Upper lobe of left lung (tissue), 6 donors: ENCODE measurements around the gene B4GALNT4. TPM values are rescaled to one million over a fixed set of nuclear protein-coding genes. Genes with fewer than 3 reads are reported as not detected.
A peak's percentile ranks its signal among the peaks of the same experiment; 100 is the strongest.

Experiments
- ATAC-seq, 2 donors: fragments of 200-7000 bp; cut with Tn5 transposase; one replicate each; pipeline ENCODE4 v1.9.1; 2022; ENCODE audit warnings: mild to moderate bottlenecking in 2 of 2, moderate library complexity in 2 of 2; ENCODE audit not compliant: low FRiP score in 2 of 2
- DNase-seq, 2 donors: peaks; one replicate each; pipeline ENCODE4 v3.0.0-alpha.2; 2019 to 2020
- H3K27ac ChIP-seq, 4 donors: fragments of 200-600 bp; sonication (generic); one replicate each; pipeline ENCODE4 v1.5.1; 2016 to 2019
- H3K27me3 ChIP-seq, 4 donors: fragments of 200-600 bp; sonication (generic); one replicate each; pipeline ENCODE4 v1.5.1; 2017 to 2019
- H3K36me3 ChIP-seq, 4 donors: fragments of 200-600 bp; sonication (generic); one replicate each; pipeline ENCODE4 v1.5.1; 2016 to 2019
- H3K4me1 ChIP-seq, 4 donors: fragments of 200-600 bp; sonication (generic); one replicate each; pipeline ENCODE4 v1.5.1; 2018 to 2019
- H3K4me3 ChIP-seq, 4 donors: fragments of 200-600 bp; sonication (generic); one replicate each; pipeline ENCODE4 v1.5.1; 2017 to 2019; ENCODE audit warnings: mild to moderate bottlenecking in 2 of 4, moderate library complexity in 1 of 4
- H3K9me3 ChIP-seq, 4 donors: fragments of 200-600 bp; sonication (generic); one replicate each; pipeline ENCODE4 v1.5.1; 2018 to 2019
- EP300 ChIP-seq, 4 donors: sonication (generic); formaldehyde crosslinking; IDR thresholded peaks; one replicate each; pipeline ENCODE4 v1.5.1; 2017; ENCODE audit warnings: antibody characterized with exemption in 4 of 4, control low read depth in 2 of 4
- POLR2A ChIP-seq, 4 donors: fragments of 450-650 bp; IDR thresholded peaks; one replicate each; pipeline ENCODE4 v1.5.1; 2016 to 2017; ENCODE audit warnings: antibody characterized with exemption in 4 of 4, mild to moderate bottlenecking in 2 of 4
- POLR2AphosphoS5 ChIP-seq, 2 donors: sonication (generic); formaldehyde crosslinking; IDR thresholded peaks; one replicate each; pipeline ENCODE4 v1.5.1; 2017; ENCODE audit warnings: antibody characterized with exemption in 2 of 2
- WGBS, 2 donors: methylation state at CpG; one replicate each; pipeline ENCODE4 v1.1.5; 2017 to 2018; 5-methylcytosine and 5-hydroxymethylcytosine counted together
- total RNA-seq, 6 donors: library from RNA; depleted of rRNA in 4 of 6; stranded (reverse); fragments of >200 nt in 4 of 6; gene quantifications; one replicate each; pipeline versions ENCODE4 v1.1.0 to v1.2.1, GENCODE V29; 2016 to 2021
- TF ChIP-seq, protein P1 (sequence below), 6 experiments: fragments of 450-650 bp in 4 of 6; fragments of 200-600 bp in 2 of 6; sonication (generic) in 2 of 6; IDR thresholded peaks; one replicate each; pipeline ENCODE4 v1.5.1; 2016 to 2019; ENCODE audit warnings: antibody characterized with exemption in 6 of 6
- donor health status: DM: no; HTN: no; CAD: no; lungs with moderate emphysema.
- donor health status: DM: no; HTN: yes; CAD: no; lungs with severe emphysema.

B4GALNT4 gene
- total RNA-seq, 6 donors from 2014 or later: 0.23 to 2.1 (median 0.54) TPM; not detected in 1

DNA sequence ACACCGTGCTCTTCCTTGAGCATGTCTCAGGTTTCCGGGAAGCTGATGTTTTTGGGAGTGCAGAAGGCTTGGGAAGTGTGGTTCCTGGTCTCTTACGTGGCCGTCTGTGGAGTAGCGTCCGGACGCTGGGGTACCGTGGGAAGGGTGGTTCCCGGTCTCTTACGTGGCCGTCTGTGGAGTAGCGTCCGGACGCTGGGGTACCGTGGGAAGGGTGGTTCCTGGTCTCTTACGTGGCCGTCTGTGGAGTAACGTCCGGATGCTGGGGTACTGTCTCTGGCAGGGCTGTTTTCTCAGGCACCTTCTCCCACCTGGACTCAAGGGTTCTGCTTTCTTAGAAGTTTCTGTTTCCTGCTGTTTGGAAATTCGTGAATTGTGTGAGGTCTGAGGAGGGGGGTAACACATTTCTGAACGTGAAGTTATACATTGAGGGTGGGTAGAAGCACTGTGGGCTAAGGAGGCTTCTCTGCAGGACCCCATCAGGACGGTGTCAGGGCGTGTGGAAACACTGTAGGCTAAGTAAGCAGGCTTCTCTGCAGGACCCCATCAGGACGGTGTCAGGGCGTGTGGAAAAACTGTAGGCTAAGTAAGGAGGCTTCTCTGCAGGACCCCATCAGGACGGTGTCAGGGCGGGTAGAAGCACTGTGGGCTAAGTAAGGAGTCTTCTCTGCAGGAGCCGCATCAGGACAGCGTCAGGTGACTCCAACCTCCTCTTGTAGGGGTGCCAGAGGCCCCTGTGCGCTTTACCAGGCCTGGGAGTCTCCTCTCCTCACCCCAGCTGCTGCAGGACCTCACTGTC is 43.3 kb upstream of the B4GALNT4 start:
- no peaks in the 10 kb centered on the region for H3K27me3 ChIP-seq
- H3K4me3 ChIP-seq: no peak overlapping the region
- H3K9me3 ChIP-seq: no peaks in the 10 kb centered on the region
- TF ChIP-seq POLR2AphosphoS5 (IDR thresholded peaks at IDR 0.05) (no peak), POLR2A (IDR thresholded peaks at IDR 0.05) (no peak), EP300 (IDR thresholded peaks at IDR 0.05) (no peak)
- TF ChIP-seq, protein P1, sequence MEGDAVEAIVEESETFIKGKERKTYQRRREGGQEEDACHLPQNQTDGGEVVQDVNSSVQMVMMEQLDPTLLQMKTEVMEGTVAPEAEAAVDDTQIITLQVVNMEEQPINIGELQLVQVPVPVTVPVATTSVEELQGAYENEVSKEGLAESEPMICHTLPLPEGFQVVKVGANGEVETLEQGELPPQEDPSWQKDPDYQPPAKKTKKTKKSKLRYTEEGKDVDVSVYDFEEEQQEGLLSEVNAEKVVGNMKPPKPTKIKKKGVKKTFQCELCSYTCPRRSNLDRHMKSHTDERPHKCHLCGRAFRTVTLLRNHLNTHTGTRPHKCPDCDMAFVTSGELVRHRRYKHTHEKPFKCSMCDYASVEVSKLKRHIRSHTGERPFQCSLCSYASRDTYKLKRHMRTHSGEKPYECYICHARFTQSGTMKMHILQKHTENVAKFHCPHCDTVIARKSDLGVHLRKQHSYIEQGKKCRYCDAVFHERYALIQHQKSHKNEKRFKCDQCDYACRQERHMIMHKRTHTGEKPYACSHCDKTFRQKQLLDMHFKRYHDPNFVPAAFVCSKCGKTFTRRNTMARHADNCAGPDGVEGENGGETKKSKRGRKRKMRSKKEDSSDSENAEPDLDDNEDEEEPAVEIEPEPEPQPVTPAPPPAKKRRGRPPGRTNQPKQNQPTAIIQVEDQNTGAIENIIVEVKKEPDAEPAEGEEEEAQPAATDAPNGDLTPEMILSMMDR (IDR thresholded peaks at IDR 0.05): no peak
- DNase-seq (no peak), ATAC-seq (no peak)
- peak overlapping the region; percentile 87 to 95 (median 91) for H3K27ac ChIP-seq
- 83 to 87% methylated on average over 30 of the region's 30 CpGs for WGBS, 2 donors
- H3K36me3 ChIP-seq: no peaks in the 10 kb centered on the region
- peaks cover 29 to 45% (median 34%) of the 10 kb centered on the region in 4 donors for H3K4me1 ChIP-seq

DNA sequence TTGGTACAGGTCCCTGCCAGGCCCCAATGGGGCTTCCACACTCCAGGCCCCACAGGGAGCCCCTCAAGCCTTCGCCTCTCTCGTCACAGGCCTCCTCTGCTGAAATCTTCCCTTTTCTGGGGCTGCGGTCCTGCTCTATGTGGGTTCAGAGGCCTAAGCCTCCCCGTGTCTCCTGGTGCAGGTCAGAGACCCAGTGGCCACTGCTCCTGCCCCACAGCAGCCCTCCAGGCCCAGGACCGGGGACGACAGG is 42.8 kb upstream of the B4GALNT4 start:
- ATAC-seq: peak in 1 of 2 donors; percentile 61
- H3K27ac ChIP-seq: peak overlapping the region; percentile 87 to 95 (median 91)
- H3K4me1 ChIP-seq: peaks cover 27 to 45% (median 34%) of the 10 kb centered on the region in 4 donors
- peak in 1 of 2 donors; percentile 68 for DNase-seq
- WGBS, 2 donors: 50 to 63% methylated on average over 6 of the region's 6 CpGs
- no peaks in the 10 kb centered on the region for H3K36me3 ChIP-seq
- no peak overlapping the region for H3K4me3 ChIP-seq
- TF ChIP-seq POLR2AphosphoS5 (IDR thresholded peaks at IDR 0.05) (no peak), EP300 (IDR thresholded peaks at IDR 0.05) (no peak), POLR2A (IDR thresholded peaks at IDR 0.05) (no peak)
- TF ChIP-seq, protein P1 (IDR thresholded peaks at IDR 0.05): no peak
- H3K9me3 ChIP-seq: no peaks in the 10 kb centered on the region
- no peaks in the 10 kb centered on the region for H3K27me3 ChIP-seq

DNA sequence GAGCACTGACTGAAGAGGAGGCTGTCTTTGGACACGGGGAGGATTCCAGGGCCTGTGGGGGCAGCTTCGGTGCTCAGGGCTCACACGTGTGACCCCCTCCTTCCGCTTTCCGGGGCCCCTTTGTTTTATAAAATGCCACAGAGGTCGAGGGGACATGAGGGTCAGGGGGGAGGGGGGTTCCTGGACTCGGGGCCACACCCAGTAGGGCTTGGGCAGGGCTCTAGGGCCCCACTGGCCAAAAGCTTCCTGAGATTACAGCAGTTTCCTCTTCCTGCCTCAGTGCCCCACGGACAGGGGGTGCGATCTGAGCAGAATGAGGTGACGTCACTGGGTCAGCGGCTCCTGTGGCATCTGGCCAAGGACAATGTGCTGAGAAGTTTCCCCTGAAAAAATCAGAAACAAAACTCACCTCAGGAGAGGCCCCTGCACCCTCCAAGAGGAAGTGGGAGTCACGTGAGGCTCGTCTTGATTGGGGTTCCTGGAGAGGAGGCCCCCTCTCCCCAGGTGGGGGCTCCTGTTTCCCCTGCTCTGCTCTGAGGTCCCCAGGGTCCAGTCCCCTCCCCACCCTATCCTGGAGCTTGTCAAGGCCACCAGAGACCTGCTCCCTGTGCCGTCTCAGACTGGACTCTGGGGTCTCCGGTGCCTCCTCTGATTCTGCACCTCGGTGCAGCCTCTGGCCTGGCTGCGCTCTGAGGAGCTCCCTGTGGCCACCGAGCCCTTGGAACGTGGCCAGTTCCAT is 42.3 kb upstream of the B4GALNT4 start:
- WGBS, 2 donors: 12 to 21% methylated on average over 17 to 18 of the region's 19 CpGs
- Histone ChIP-seq H3K27ac (peak overlapping the region; percentile 87 to 95 (median 91)), H3K27me3 (no peaks in the 10 kb centered on the region), H3K4me3 (peak overlapping the region in 1 of 4 donors; percentile 27), H3K9me3 (no peaks in the 10 kb centered on the region), H3K36me3 (no peaks in the 10 kb centered on the region), H3K4me1 (peaks cover 27 to 45% (median 34%) of the 10 kb centered on the region in 4 donors)
- TF ChIP-seq, protein P1 (IDR thresholded peaks at IDR 0.05): no peak
- TF ChIP-seq POLR2A (IDR thresholded peaks at IDR 0.05) (peak in 2 of 4 donors; percentile 22 to 47), EP300 (IDR thresholded peaks at IDR 0.05) (peak in 2 of 4 donors; percentile 74 to 85), POLR2AphosphoS5 (IDR thresholded peaks at IDR 0.05) (peak; percentile 79 to 88)
- DNase-seq (peak in 1 of 2 donors; percentile 89), ATAC-seq (peak; percentile 86 to 87)

DNA sequence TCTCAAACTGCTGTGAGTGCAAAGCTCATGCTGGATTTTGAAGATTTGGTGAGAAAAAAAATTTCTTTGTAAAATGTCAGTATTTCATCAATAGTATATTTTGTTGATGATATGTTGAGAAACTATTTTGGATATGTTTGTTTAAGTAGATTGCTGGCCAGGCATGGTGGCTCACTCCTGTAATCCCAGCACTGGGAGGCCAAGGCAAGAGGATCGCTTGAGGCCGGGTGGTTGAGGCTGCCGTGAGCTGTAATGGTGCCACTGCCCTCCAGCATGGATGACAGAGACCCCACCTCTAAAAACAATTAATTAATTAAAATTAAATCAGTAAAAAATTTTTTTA is 41.7 kb upstream of the B4GALNT4 start:
- Histone ChIP-seq H3K4me1 (peaks cover 27 to 45% (median 34%) of the 10 kb centered on the region in 4 donors), H3K27ac (peak overlapping the region; percentile 87 to 95 (median 91)), H3K4me3 (peak overlapping the region in 1 of 4 donors; percentile 27), H3K9me3 (no peaks in the 10 kb centered on the region), H3K27me3 (no peaks in the 10 kb centered on the region), H3K36me3 (no peaks in the 10 kb centered on the region)
- no peak for DNase-seq
- ATAC-seq: no peak
- 95 to 96% methylated on average over 3 of the region's 3 CpGs for WGBS, 2 donors
- TF ChIP-seq EP300 (IDR thresholded peaks at IDR 0.05): no peak
- no peak for TF ChIP-seq POLR2AphosphoS5 (IDR thresholded peaks at IDR 0.05)
- TF ChIP-seq, protein P1 (IDR thresholded peaks at IDR 0.05): no peak
- TF ChIP-seq POLR2A (IDR thresholded peaks at IDR 0.05): no peak
